IMR-90 (cell line): ENCODE data around the gene C10orf90. TPM values are rescaled to one million over a fixed set of nuclear protein-coding genes. Genes with fewer than 3 reads are reported as not detected.

Experiments
- ATAC-seq: fragments of 200-7000 bp; cut with Tn5 transposase; 2 replicates; pipeline ENCODE4 v1.9.1; 2020; ENCODE audit warnings: low read depth, mild to moderate bottlenecking, moderate library complexity
- BruUV-seq: library from RNA; stranded (reverse); fragments of 400-500 nt; replicated peaks from 2 replicates; lab custom pipeline; 2021; lab: Mats Ljungman, UMichigan
- CTCF ChIA-PET: fragments of 300-600 bp; formaldehyde crosslinking; extraction: SDS; loops from one replicate; lab custom pipeline; 2021; ENCODE audit warnings: antibody characterized with exemption; lab: Yijun Ruan, JAX
- POLR2A ChIA-PET: fragments of 300-600 bp; sonication (Branson Sonifier 250); formaldehyde crosslinking; loops from one replicate; lab custom pipeline; 2022; ENCODE audit warnings: antibody characterized with exemption; ENCODE audit not compliant: unreplicated experiment; lab: Charles Lee
- DNase-seq: peaks from one replicate; pipeline ENCODE4 v3.0.0; 2013
- H2AFZ ChIP-seq: replicated peaks from 2 replicates; pipeline ENCODE3; 2013; ENCODE audit warnings: low read length, mild to moderate bottlenecking; ENCODE audit not compliant: poor library complexity
- H2AK5ac ChIP-seq: 2 replicates; pipeline ENCODE4 v1.6.1; 2013; ENCODE audit warnings: low read depth, low read length, inconsistent platforms
- H2AK9ac ChIP-seq: replicated peaks from 2 replicates; pipeline ENCODE3; 2013; ENCODE audit warnings: mild to moderate bottlenecking, low read depth, low read length, moderate library complexity; ENCODE audit not compliant: poor library complexity
- H2BK120ac ChIP-seq: 2 replicates; pipeline ENCODE4 v1.6.1; 2013; ENCODE audit warnings: low read depth, low read length, inconsistent platforms
- H2BK15ac ChIP-seq: 3 replicates; pipeline ENCODE4 v1.6.1; 2013; ENCODE audit warnings: low read depth, low read length, inconsistent platforms
- H2BK20ac ChIP-seq: 2 replicates; pipeline ENCODE4 v1.6.1; 2013; ENCODE audit warnings: low read depth, mild to moderate bottlenecking, inconsistent platforms, low read length, moderate library complexity
- H2BK5ac ChIP-seq: 2 replicates; pipeline ENCODE4 v1.6.1; 2013; ENCODE audit warnings: mild to moderate bottlenecking, low read depth, low read length, inconsistent platforms; ENCODE audit not compliant: poor library complexity, severe bottlenecking
- H3K14ac ChIP-seq: replicated peaks from 2 replicates; pipeline ENCODE4 v1.6.1; 2013; ENCODE audit warnings: low read depth, low read length, inconsistent platforms
- H3K18ac ChIP-seq: 2 replicates; pipeline ENCODE4 v1.6.1; 2013; ENCODE audit warnings: low read depth, low read length, control low read depth
- H3K23ac ChIP-seq: 2 replicates; pipeline ENCODE4 v1.6.1; 2013; ENCODE audit warnings: low read depth, low read length, inconsistent platforms
- H3K27ac ChIP-seq: 2 replicates; pipeline ENCODE4 v1.5.1; 2013; ENCODE audit warnings: mild to moderate bottlenecking, control low read depth, low read length; ENCODE audit not compliant: insufficient read depth
- H3K27me3 ChIP-seq: 2 replicates; pipeline ENCODE4 v1.6.1; 2013; ENCODE audit warnings: low read length; ENCODE audit not compliant: control insufficient read depth, insufficient read depth
- H3K36me3 ChIP-seq: 2 replicates; pipeline ENCODE4 v1.6.1; 2013; ENCODE audit warnings: low read length, mixed read lengths; ENCODE audit not compliant: control insufficient read depth, insufficient read depth
- H3K4ac ChIP-seq: 2 replicates; pipeline ENCODE4 v1.6.1; 2013; ENCODE audit warnings: low read depth, low read length, inconsistent platforms
- H3K4me1 ChIP-seq: 2 replicates; pipeline ENCODE4 v1.6.1; 2013; ENCODE audit warnings: low read length, mixed read lengths; ENCODE audit not compliant: control insufficient read depth, insufficient read depth
- H3K4me2 ChIP-seq: 2 replicates; pipeline ENCODE4 v1.6.1; 2013; ENCODE audit warnings: low read depth, mild to moderate bottlenecking, control low read depth, low read length, moderate library complexity
- H3K4me3 ChIP-seq: 2 replicates; pipeline ENCODE4 v1.5.1; 2013; ENCODE audit warnings: low read depth, mild to moderate bottlenecking, control low read depth, low read length, moderate library complexity; ENCODE audit not compliant: insufficient read depth
- H3K56ac ChIP-seq: 2 replicates; pipeline ENCODE4 v1.6.1; 2013; ENCODE audit warnings: low read length, inconsistent platforms; ENCODE audit not compliant: insufficient read depth; ENCODE audit errors: extremely low read depth
- H3K79me1 ChIP-seq, 2 experiments: 2 replicates each; pipeline ENCODE4 v1.6.1; 2013; ENCODE audit warnings: low read length in 2 of 2, inconsistent platforms in 1 of 2, low read depth in 1 of 2
- H3K9ac ChIP-seq: 2 replicates; pipeline ENCODE4 v1.6.1; 2013; ENCODE audit warnings: low read depth, low read length, control low read depth
- H3K9me1 ChIP-seq: 2 replicates; pipeline ENCODE4 v1.6.1; 2013; ENCODE audit warnings: low read length, inconsistent platforms; ENCODE audit not compliant: insufficient read depth
- H3K9me3 ChIP-seq: 2 replicates; pipeline ENCODE4 v1.6.1; 2013; ENCODE audit warnings: low read length; ENCODE audit not compliant: control insufficient read depth, insufficient read depth
- H4K20me1 ChIP-seq: 2 replicates; pipeline ENCODE4 v1.6.1; 2013; ENCODE audit warnings: low read length, inconsistent platforms; ENCODE audit not compliant: insufficient read depth
- H4K5ac ChIP-seq: 2 replicates; pipeline ENCODE4 v1.6.1; 2013; ENCODE audit warnings: mild to moderate bottlenecking, low read depth, low read length, control low read depth
- H4K8ac ChIP-seq, 2 experiments: 2 replicates each; pipeline ENCODE4 v1.6.1; 2013; ENCODE audit warnings: low read depth in 2 of 2, low read length in 2 of 2, control low read depth in 1 of 2, inconsistent platforms in 1 of 2
- H4K91ac ChIP-seq: 2 replicates; pipeline ENCODE4 v1.6.1; 2013; ENCODE audit warnings: low read depth, low read length, inconsistent platforms; ENCODE audit not compliant: insufficient read depth
- CHD1 ChIP-seq: IDR thresholded peaks from 2 replicates; pipeline ENCODE4 v1.6.1; 2012; ENCODE audit warnings: low read depth, low read length, improper control_type of control experiment
- FOS ChIP-seq: fragments of 150-350 bp; IDR thresholded peaks from 2 replicates; pipeline ENCODE4 v1.6.1; 2016; ENCODE audit warnings: low read depth, low read length
- MAFK ChIP-seq: IDR thresholded peaks from 2 replicates; pipeline ENCODE4 v1.6.1; 2012; ENCODE audit warnings: low read depth, low read length, improper control_type of control experiment
- MAZ ChIP-seq: IDR thresholded peaks from 2 replicates; pipeline ENCODE4 v1.6.1; 2012; ENCODE audit warnings: low read depth, mild to moderate bottlenecking, low read length, improper control_type of control experiment, moderate library complexity, borderline replicate concordance
- POLR2A ChIP-seq: IDR thresholded peaks from 2 replicates; pipeline ENCODE4 v1.6.1; 2012; ENCODE audit warnings: mild to moderate bottlenecking, low read depth, low read length
- RCOR1 ChIP-seq: IDR thresholded peaks from 2 replicates; pipeline ENCODE4 v1.6.1; 2012; ENCODE audit warnings: mild to moderate bottlenecking, low read length, improper control_type of control experiment; ENCODE audit not compliant: insufficient replicate concordance
- WGBS, 2 experiments: methylation state at CpG; one replicate each; pipeline versions ENCODE4 v1.1.5 to v1.1.7; 2013; ENCODE audit warnings: missing lambda C conversion rate in 2 of 2; ENCODE audit not compliant: insufficient read length in 1 of 2; ENCODE audit errors: extremely low coverage in 2 of 2; 5-methylcytosine and 5-hydroxymethylcytosine counted together
- dilution Hi-C: fragments of 300-500 bp; cut with HindIII; formaldehyde crosslinking; loops from one replicate; pipeline ENCODE4 v1.14.3; 2018; ENCODE audit warnings: low sequenced_read_pairs; ENCODE audit not compliant: unreplicated experiment
- in situ Hi-C: fragments of 300-500 bp; cut with MboI; formaldehyde crosslinking; loops from 3 replicates; pipeline ENCODE4 v1.14.3; 2019; ENCODE audit warnings: low sequenced_read_pairs, inconsistent platforms, mixed read lengths
- intact Hi-C: fragments of 100-400 bp; cut with micrococcal nuclease; formaldehyde crosslinking; loops from 2 replicates; pipeline ENCODE4 v1.10.0; 2022
- polyA plus RNA-seq, 3 experiments: library from polyadenylated mRNA; depleted of rRNA; stranded (reverse); fragments of >200 nt; gene quantifications; 2 replicates each; pipeline ENCODE4 v1.2.3, GENCODE V29; 2012; ENCODE audit warnings: low replicate concordance in 1 of 3
- total RNA-seq: library from RNA; depleted of rRNA; stranded (reverse); fragments of >200 nt; gene quantifications from 2 replicates; pipeline ENCODE4 v1.2.3, GENCODE V29; 2012

The C10orf90 gene
- total and polyA plus RNA-seq, 2 of the 4 experiments (the other 2 are of a cell fraction), result 0.05 to 0.18 TPM

DNA sequence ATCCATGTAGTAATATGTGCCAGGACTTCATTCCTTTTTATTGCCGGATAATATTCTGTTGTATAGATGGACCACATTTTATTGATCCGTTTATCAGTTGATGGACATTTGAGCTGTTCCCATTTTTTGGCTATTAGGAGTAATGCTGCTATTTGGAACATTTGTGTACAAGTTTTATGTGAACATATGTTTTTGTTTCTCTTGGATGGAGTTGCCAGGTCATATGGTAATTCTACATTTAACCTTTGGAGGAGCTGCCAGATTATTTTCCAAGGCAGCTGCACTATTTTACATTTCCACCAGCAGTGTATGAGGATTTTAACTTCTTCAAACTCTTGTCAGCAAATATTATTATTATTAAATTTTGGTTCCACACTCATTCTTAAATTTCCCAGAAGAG lies 59.2 kb downstream of the C10orf90 start:
- no CpG with 5 or more reads among the region's 2 CpGs for WGBS, 2 experiments
- Histone ChIP-seq H2BK15ac (no peak overlapping the region), H2BK20ac (no peak overlapping the region), H3K9me1 (no peaks in the 10 kb centered on the region), H3K4me1 (no peaks in the 10 kb centered on the region), H2AK9ac (no peak overlapping the region), H4K20me1 (no peaks in the 10 kb centered on the region), H3K27ac (no peak overlapping the region), H3K79me1 (no peaks in the 10 kb centered on the region), H3K9me3 (no peaks in the 10 kb centered on the region), H3K56ac (no peak overlapping the region), H4K5ac (no peak overlapping the region), H3K23ac (no peak overlapping the region), H4K8ac (no peak overlapping the region), H3K4me3 (no peak overlapping the region), H2AK5ac (no peak overlapping the region), H3K14ac (no peak overlapping the region), H4K91ac (no peak overlapping the region), H2BK120ac (no peak overlapping the region), H2AFZ (no peak overlapping the region), H3K36me3 (no peaks in the 10 kb centered on the region), H3K27me3 (no peaks in the 10 kb centered on the region), H2BK5ac (no peak overlapping the region), H3K4me2 (no peak overlapping the region), H3K18ac (no peak overlapping the region), H3K4ac (no peak overlapping the region), H3K9ac (no peak overlapping the region)
- in situ Hi-C loops (no loop called here), dilution Hi-C loops (no loop called here), intact Hi-C loops (no loop called here)
- ChIA-PET CTCF (no interaction called here), POLR2A (no interaction called here)
- DNase-seq (no peak), ATAC-seq (no peak)
- TF ChIP-seq POLR2A (no peak), RCOR1 (no peak), CHD1 (no peak), MAZ (no peak), MAFK (no peak), FOS (no peak)
- BruUV-seq, result no TSS peak
